A673 (cell line): ENCODE results near the gene CLTC. TPM values are rescaled to one million over a fixed set of nuclear protein-coding genes. Genes with fewer than 3 reads are reported as not detected.
A peak's percentile ranks its signal among the peaks of the same experiment; 100 is the strongest.
"Not testable (repeated sequence)": the region's sequence is repeated elsewhere in the genome, so short reads cannot be mapped to it uniquely, and the experiment has no call there.

Experiments used
- BruUV-seq: library from RNA; stranded (reverse); fragments of 400-500 nt; replicated peaks from 2 replicates; lab custom pipeline; 2021; lab: Mats Ljungman, UMichigan
- CTCF ChIA-PET: fragments of 300-600 bp; sonication (Branson Sonifier 250); formaldehyde crosslinking; loops from one replicate; lab custom pipeline; 2022; ENCODE audit warnings: antibody characterized with exemption; lab: Charles Lee
- POLR2A ChIA-PET: fragments of 300-600 bp; sonication (Branson Sonifier 250); formaldehyde crosslinking; loops from one replicate; lab custom pipeline; 2022; ENCODE audit warnings: antibody characterized with exemption; ENCODE audit not compliant: low non-redundant PET; lab: Charles Lee
- DNase-seq: peaks from one replicate; pipeline ENCODE4 v3.0.0-alpha.2; 2015; ENCODE audit warnings: low spot score
- H3K27ac ChIP-seq: fragments of 200-600 bp; sonication (generic); 2 replicates; pipeline ENCODE4 v1.5.1; 2016; ENCODE audit warnings: mixed run types, low read depth, mild to moderate bottlenecking, mixed read lengths, antibody characterized with exemption, low read length; ENCODE audit not compliant: poor library complexity, severe bottlenecking
- H3K27me3 ChIP-seq: fragments of 200-600 bp; sonication (generic); replicated peaks from 2 replicates; pipeline ENCODE4 v1.6.1; 2017; ENCODE audit warnings: mixed run types, low read depth, mild to moderate bottlenecking, mixed read lengths, antibody characterized with exemption, low read length; ENCODE audit not compliant: insufficient read depth, poor library complexity
- H3K36me3 ChIP-seq: fragments of 200-600 bp; sonication (generic); 2 replicates; pipeline ENCODE4 v1.6.1; 2016; ENCODE audit warnings: mixed run types, mild to moderate bottlenecking, mixed read lengths, antibody characterized with exemption, low read length; ENCODE audit not compliant: insufficient read depth, poor library complexity, severe bottlenecking
- H3K4me1 ChIP-seq: fragments of 200-600 bp; sonication (generic); 2 replicates; pipeline ENCODE4 v1.6.1; 2017; ENCODE audit warnings: mixed run types, mild to moderate bottlenecking, mixed read lengths, antibody characterized with exemption, low read length; ENCODE audit not compliant: insufficient read depth, poor library complexity, severe bottlenecking
- H3K4me3 ChIP-seq: fragments of 200-600 bp; sonication (generic); 2 replicates; pipeline ENCODE4 v1.5.1; 2016; ENCODE audit warnings: low read depth, mixed run types, mild to moderate bottlenecking, mixed read lengths, low read length; ENCODE audit not compliant: poor library complexity, severe bottlenecking
- H3K9me3 ChIP-seq: fragments of 200-600 bp; sonication (generic); 2 replicates; pipeline ENCODE4 v1.6.1; 2016; ENCODE audit warnings: mixed run types, low read depth, mild to moderate bottlenecking, mixed read lengths, antibody characterized with exemption, low read length; ENCODE audit not compliant: poor library complexity, severe bottlenecking
- EZH2 ChIP-seq: fragments of 200-600 bp; sonication (generic); IDR thresholded peaks from 2 replicates; pipeline ENCODE4 v1.6.1; 2017; ENCODE audit warnings: borderline replicate concordance, low read depth, mild to moderate bottlenecking, mixed read lengths, antibody characterized with exemption, low read length; ENCODE audit not compliant: poor library complexity, severe bottlenecking
- intact Hi-C: fragments of 100-400 bp; cut with micrococcal nuclease; formaldehyde crosslinking; loops from one replicate; pipeline ENCODE4 v1.10.0; 2022; ENCODE audit not compliant: unreplicated experiment
- total RNA-seq: library from RNA; stranded (reverse); gene quantifications from 2 replicates; pipeline ENCODE4 v1.2.3, GENCODE V29; 2021
- TF ChIP-seq, protein P1 (sequence below): fragments of 300-800, 200-600 bp; sonication (generic); conservative IDR thresholded peaks from 2 replicates; pipeline ENCODE4 v1.5.1; 2017; ENCODE audit warnings: low read depth, mild to moderate bottlenecking, antibody characterized with exemption, low read length, moderate library complexity, mixed read lengths

The CLTC gene
- total RNA-seq, 1 experiment from 2014 or later = 313 TPM

- DNase-seq = no peak
- Histone ChIP-seq H3K27me3 (no peaks in the 10 kb centered on the region), H3K36me3 (peaks cover 83% of the 10 kb centered on the region), H3K4me1 (no peaks in the 10 kb centered on the region), H3K9me3 (peaks cover 12% of the 10 kb centered on the region), H3K27ac (no peak overlapping the region), H3K4me3 (no peak overlapping the region)
- ChIA-PET POLR2A (no interaction called here), CTCF (no interaction called here)
- intact Hi-C loops = no loop called here
- BruUV-seq = no TSS peak
- TF ChIP-seq, protein P1, sequence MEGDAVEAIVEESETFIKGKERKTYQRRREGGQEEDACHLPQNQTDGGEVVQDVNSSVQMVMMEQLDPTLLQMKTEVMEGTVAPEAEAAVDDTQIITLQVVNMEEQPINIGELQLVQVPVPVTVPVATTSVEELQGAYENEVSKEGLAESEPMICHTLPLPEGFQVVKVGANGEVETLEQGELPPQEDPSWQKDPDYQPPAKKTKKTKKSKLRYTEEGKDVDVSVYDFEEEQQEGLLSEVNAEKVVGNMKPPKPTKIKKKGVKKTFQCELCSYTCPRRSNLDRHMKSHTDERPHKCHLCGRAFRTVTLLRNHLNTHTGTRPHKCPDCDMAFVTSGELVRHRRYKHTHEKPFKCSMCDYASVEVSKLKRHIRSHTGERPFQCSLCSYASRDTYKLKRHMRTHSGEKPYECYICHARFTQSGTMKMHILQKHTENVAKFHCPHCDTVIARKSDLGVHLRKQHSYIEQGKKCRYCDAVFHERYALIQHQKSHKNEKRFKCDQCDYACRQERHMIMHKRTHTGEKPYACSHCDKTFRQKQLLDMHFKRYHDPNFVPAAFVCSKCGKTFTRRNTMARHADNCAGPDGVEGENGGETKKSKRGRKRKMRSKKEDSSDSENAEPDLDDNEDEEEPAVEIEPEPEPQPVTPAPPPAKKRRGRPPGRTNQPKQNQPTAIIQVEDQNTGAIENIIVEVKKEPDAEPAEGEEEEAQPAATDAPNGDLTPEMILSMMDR = no peak
- TF ChIP-seq EZH2 = no peak
Measured at GRCh38 chr17:59650642-59651041, 30.9 kb downstream of the CLTC start.

DNA sequence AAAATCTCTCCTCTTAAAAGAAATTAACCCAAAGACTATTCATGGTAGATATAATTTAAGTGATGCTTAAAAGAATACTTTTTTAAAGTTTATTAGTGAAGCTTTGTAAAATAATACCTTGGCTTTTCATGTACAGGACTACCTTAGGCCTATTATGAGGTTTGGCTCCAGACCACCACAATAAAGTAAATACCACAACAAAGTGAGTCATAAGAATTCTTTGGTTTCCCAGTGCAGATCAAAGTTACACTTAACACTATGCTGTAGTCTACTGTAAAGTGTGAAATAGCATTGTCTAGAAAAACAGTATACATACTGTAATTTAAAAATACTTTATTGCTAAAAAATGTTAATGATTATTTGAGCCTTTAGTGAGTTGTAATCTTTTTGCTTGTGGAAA, 31.7 kb downstream of the CLTC start:
- Histone ChIP-seq H3K27ac (no peak overlapping the region), H3K9me3 (peaks cover 12% of the 10 kb centered on the region), H3K4me1 (no peaks in the 10 kb centered on the region), H3K27me3 (no peaks in the 10 kb centered on the region), H3K4me3 (no peak overlapping the region), H3K36me3 (peaks cover 83% of the 10 kb centered on the region)
- POLR2A ChIA-PET = no interaction called here
- CTCF ChIA-PET = no interaction called here
- BruUV-seq = no TSS peak
- TF ChIP-seq EZH2 = no peak
- TF ChIP-seq, protein P1 = no peak
- intact Hi-C loops = no loop called here
- DNase-seq = no peak

- no peak overlapping the region for H3K4me3 ChIP-seq
- BruUV-seq = no TSS peak
- no peak for DNase-seq
- ChIA-PET CTCF (no interaction called here), POLR2A (no interaction called here)
- peaks cover 89% of the 10 kb centered on the region for H3K36me3 ChIP-seq
- no peaks in the 10 kb centered on the region for H3K4me1 ChIP-seq
- H3K27ac ChIP-seq = no peak overlapping the region
- peaks cover 12% of the 10 kb centered on the region for H3K9me3 ChIP-seq
- no peaks in the 10 kb centered on the region for H3K27me3 ChIP-seq
- intact Hi-C loops = no loop called here
- TF ChIP-seq, protein P1 = no peak
- TF ChIP-seq EZH2 = no peak
Measured at GRCh38 chr17:59652119-59652518, 32.4 kb downstream of the CLTC start.

- Histone ChIP-seq H3K9me3 (peaks cover 12% of the 10 kb centered on the region), H3K36me3 (peaks cover 82% of the 10 kb centered on the region)
- peak; percentile 25 for DNase-seq
- H3K27me3 ChIP-seq, H3K4me1 ChIP-seq, H3K4me3 ChIP-seq, POLR2A ChIA-PET, H3K27ac ChIP-seq, BruUV-seq, intact Hi-C loops, CTCF ChIA-PET: not testable (repeated sequence)
Measured at GRCh38 chr17:59656624-59657023, 36.9 kb downstream of the CLTC start.
